NCI-H1436 treated with DMSO at 0.1 percent for 48 hours (cell line): ENCODE measurements around the gene ZC3H13.

Experiments used
- DNase-seq: peaks from one replicate; lab custom pipeline; 2025; lab: John Stamatoyannopoulos, UW

The ZC3H13 gene

GRCh38 chr13:45940061-45940460, 112.5 kb downstream of the ZC3H13 start:
- DNase-seq = no peak

- no peak for DNase-seq
Observed at GRCh38 chr13:45936621-45937020, 115.9 kb downstream of the ZC3H13 start.

DNA sequence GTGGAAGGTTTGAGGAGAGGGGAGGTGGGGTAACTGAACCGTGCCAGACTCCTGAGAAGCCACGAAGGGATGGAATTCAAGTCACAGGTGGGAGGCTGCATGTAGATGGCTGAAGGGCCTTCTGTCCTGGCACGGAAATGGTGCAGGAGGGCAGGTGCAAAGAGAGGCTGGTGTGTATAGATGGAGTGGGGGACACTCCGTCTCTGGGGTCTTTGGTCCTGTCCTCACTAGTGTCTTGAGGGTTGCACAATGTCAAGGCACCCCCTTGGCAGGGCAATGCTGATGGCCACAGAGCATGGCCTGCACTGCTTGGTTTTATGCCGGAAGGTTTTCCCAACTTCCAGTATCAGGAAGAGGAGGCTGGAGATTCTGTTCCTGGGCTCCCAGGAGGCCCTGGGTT, 118.3 kb downstream of the ZC3H13 start:
- no peak for DNase-seq

- no peak for DNase-seq
Observed at GRCh38 chr13:45933203-45933908, 119.2 kb downstream of the ZC3H13 start.

DNA sequence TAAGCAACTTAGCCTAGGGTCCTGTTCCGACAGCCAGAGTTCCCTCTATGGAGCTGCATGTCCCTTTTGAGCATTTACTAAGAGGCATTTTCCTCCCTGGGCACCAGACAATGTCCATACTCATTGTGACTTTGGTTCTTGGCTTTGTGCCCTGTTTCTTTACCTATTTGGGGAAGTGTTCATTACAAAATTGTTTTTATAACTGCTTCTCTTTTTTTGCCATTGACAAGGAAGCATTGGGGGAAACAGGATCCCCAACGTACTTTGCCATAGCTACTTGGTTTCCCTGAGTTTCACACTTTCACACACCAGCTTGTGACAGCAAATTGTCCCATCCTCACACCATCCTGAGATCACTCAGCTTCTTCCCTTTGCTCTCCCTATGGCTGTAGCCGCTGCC, 119.9 kb downstream of the ZC3H13 start:
- no peak for DNase-seq

- DNase-seq = no peak
Observed at GRCh38 chr13:45932172-45932571, 120.4 kb downstream of the ZC3H13 start.

GRCh38 chr13:45931211-45931610, 121.3 kb downstream of the ZC3H13 start:
- no peak for DNase-seq

- DNase-seq = no peak
Observed at GRCh38 chr13:45930177-45930576, 122.4 kb downstream of the ZC3H13 start.

GRCh38 chr13:45928843-45929242, 123.7 kb downstream of the ZC3H13 start:
- no peak for DNase-seq

- no peak for DNase-seq
Observed at GRCh38 chr13:45928176-45928575, 124.4 kb downstream of the ZC3H13 start.

GRCh38 chr13:45926741-45927140, 125.8 kb downstream of the ZC3H13 start:
- no peak for DNase-seq

GRCh38 chr13:45925151-45925550, 127.4 kb downstream of the ZC3H13 start:
- no peak for DNase-seq

GRCh38 chr13:45921162-45921736, 131.3 kb downstream of the ZC3H13 start:
- no peak for DNase-seq

- DNase-seq = no peak
Observed at GRCh38 chr13:45918597-45918996, 133.9 kb downstream of the ZC3H13 start.

DNA sequence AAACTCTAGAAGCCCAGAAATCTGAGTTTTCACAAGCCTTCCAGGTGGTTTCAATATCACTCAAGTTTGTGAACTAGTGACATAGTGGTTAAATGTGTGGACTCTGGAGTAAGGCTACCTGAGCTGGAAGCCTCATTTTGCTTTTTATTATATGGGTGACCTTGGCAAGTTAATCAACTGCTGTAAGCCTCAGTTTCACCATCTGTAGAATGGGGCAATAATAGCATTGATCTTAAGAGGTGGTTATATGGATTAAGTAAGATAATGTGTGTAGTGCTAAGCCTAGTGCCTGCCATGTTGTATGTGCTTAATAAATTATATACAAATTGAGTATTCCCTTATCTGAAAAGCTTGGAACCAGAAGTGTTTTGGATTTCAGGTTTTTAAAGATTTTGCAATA, 135.5 kb downstream of the ZC3H13 start:
- DNase-seq = no peak

GRCh38 chr13:45915686-45916439, 136.7 kb downstream of the ZC3H13 start:
- no peak for DNase-seq

- no peak for DNase-seq
Observed at GRCh38 chr13:45909673-45910072, 142.9 kb downstream of the ZC3H13 start.

DNA sequence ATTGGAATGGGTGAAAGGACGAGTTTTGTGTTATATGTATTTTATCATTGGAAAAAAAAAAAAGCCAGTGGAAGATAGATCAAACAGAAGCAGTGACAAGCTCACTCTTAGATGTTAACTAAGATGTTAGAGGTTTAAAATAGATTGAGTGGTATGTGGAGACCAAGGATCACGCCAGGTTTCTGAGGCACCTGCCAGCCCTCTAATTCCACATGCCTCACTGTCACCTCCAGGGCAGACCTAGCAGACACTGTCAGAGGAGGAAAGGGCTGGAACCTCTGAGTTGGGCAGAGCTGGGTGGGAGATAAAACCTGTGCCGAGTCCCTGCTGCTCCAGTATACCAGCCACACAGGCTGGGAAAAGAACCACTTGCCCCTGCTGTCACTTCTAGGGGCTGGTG, 143.5 kb downstream of the ZC3H13 start:
- DNase-seq = no peak

DNA sequence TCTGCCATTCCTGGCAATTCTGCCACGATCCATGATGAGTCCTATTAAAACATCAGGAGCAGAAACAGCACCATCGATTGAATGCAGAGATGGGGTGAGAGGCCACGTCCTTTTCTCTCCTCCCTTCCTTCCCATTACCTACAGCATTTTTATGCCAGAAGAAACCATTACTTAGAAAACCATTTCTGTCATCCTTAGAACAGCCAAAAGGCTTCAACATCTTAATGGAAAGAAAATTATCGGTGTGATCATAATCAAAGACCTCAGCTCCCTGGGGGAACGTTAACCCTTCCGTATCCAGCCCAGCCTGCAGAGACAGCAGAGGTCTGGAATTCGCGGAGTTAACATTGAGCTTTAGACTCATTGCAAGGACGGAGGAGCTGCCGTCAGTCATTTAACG, 145.0 kb downstream of the ZC3H13 start:
- no peak for DNase-seq
